HEK293T (cell line): ENCODE data around the gene SEL1L.

ENCODE experiments used
- BHLHE40 ChIP-seq: fragments of 450-650 bp; IDR thresholded peaks from 2 replicates; pipeline ENCODE4 v1.6.1; 2016; ENCODE audit warnings: mild to moderate bottlenecking, moderate library complexity, borderline replicate concordance
- FOXA1 ChIP-seq: fragments of 450-650 bp; IDR thresholded peaks from 2 replicates; pipeline ENCODE4 v1.6.1; 2016; ENCODE audit warnings: mild to moderate bottlenecking
- NFRKB ChIP-seq: fragments of 450-650 bp; IDR thresholded peaks from 2 replicates; pipeline ENCODE4 v1.6.1; 2016; ENCODE audit warnings: mild to moderate bottlenecking, moderate library complexity
- SUZ12 ChIP-seq: fragments of 450-650 bp; IDR thresholded peaks from 2 replicates; pipeline ENCODE4 v1.6.1; 2016; ENCODE audit warnings: mild to moderate bottlenecking

DNA sequence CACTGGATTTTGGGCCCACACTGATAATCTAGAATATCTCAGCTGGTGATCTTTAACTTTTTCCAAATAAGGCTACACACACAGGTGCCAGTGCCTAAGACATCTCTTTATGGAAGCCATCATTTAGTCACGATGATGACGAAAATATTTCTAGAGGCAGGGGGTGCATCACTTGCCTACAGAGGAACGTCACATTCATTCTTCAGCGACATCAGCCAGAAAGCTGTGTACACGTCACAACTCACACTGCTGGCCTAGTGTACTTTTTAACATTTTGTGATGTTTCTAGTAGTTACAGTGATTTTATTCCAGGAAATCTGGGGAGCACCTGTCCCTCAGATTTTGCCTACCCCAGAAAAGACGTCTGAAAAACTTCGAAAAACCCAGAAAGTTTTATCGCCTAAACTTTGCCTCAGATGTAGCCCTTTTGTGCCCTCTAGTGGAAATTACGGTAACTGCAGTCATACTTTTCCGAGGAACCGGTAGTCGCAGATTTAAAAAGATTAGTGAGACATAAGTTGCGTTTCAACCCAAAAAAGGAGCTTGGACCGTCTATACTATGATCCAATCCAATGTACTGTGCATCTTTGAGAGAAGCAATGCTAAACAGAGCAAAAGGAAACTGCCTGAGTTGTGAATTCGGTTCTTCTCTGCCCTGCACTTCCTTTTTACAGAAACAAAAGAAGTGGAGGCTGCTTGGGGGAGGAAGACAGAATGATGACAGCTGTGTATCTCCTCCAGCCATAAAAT, 69.2 kb downstream of the SEL1L start:
- TF ChIP-seq FOXA1 (no peak), SUZ12 (no peak), NFRKB (no peak), BHLHE40 (no peak)
